Neutrophil (primary cell): ENCODE measurements around the gene HMCES.

ENCODE experiments used
- H3K27ac ChIP-seq: fragments of 200-600 bp; sonication (generic); 2 replicates; pipeline ENCODE4 v1.5.1; 2016; ENCODE audit warnings: mild to moderate bottlenecking, moderate library complexity
- H3K27me3 ChIP-seq: fragments of 200-600 bp; sonication (generic); 2 replicates; pipeline ENCODE4 v1.6.0; 2016; ENCODE audit warnings: mild to moderate bottlenecking
- H3K36me3 ChIP-seq: fragments of 200-600 bp; sonication (generic); 2 replicates; pipeline ENCODE4 v1.5.1; 2017
- H3K4me1 ChIP-seq, 2 experiments: fragments of 200-600 bp in 1 of 2; sonication (generic) in 1 of 2; 1 replicate in 1 of 2; 2 replicates in 1 of 2; pipeline versions ENCODE4 v1.5.1 to v1.6.1; 2013 to 2016; ENCODE audit warnings: low read depth in 1 of 2, low read length in 1 of 2, mild to moderate bottlenecking in 1 of 2, moderate library complexity in 1 of 2; ENCODE audit not compliant: control insufficient read depth in 1 of 2, insufficient read depth in 1 of 2
- H3K4me3 ChIP-seq, 2 experiments: fragments of 200-600 bp in 1 of 2; sonication (generic) in 1 of 2; 1 replicate in 1 of 2; 2 replicates in 1 of 2; pipeline ENCODE4 v1.5.1; 2013 to 2016; ENCODE audit warnings: low read depth in 1 of 2, low read length in 1 of 2, mild to moderate bottlenecking in 1 of 2, moderate library complexity in 1 of 2
- H3K9me3 ChIP-seq: fragments of 200-600 bp; sonication (generic); 2 replicates; pipeline ENCODE4 v1.5.1; 2016
- CTCF ChIP-seq: fragments of 200-600 bp; sonication (generic); IDR thresholded peaks from 2 replicates; pipeline ENCODE4 v1.5.1; 2016; ENCODE audit warnings: antibody characterized with exemption

Gene HMCES

GRCh38 chr3:129252748-129253147, 25.9 kb upstream of the HMCES start:
- H3K4me3 ChIP-seq = no peak overlapping the region
- H3K9me3 ChIP-seq = no peaks in the 10 kb centered on the region
- H3K27ac ChIP-seq = no peak overlapping the region
- H3K4me1 ChIP-seq = peaks cover 21 to 22% of the 10 kb centered on the region in 2 experiments
- H3K36me3 ChIP-seq = peaks cover 63% of the 10 kb centered on the region
- no peak for TF ChIP-seq CTCF
- no peaks in the 10 kb centered on the region for H3K27me3 ChIP-seq

- H3K4me1 ChIP-seq = peaks cover 10% of the 10 kb centered on the region in 2 experiments
- TF ChIP-seq CTCF = no peak
- no peak overlapping the region for H3K27ac ChIP-seq
- H3K27me3 ChIP-seq = no peaks in the 10 kb centered on the region
- H3K36me3 ChIP-seq = peaks cover 82% of the 10 kb centered on the region
- no peaks in the 10 kb centered on the region for H3K9me3 ChIP-seq
- no peak overlapping the region for H3K4me3 ChIP-seq
Observed at GRCh38 chr3:129254536-129255230, 24.0 kb upstream of the HMCES start.

- Histone ChIP-seq H3K4me3 (no peak overlapping the region), H3K36me3 (peaks cover 98% of the 10 kb centered on the region), H3K27me3 (no peaks in the 10 kb centered on the region), H3K9me3 (no peaks in the 10 kb centered on the region), H3K27ac (no peak overlapping the region), H3K4me1 (no peaks in the 10 kb centered on the region)
- TF ChIP-seq CTCF = no peak
Observed at GRCh38 chr3:129256270-129256669, 22.4 kb upstream of the HMCES start.

- peaks cover 98% of the 10 kb centered on the region for H3K36me3 ChIP-seq
Observed at GRCh38 chr3:129257609-129258008, 21.1 kb upstream of the HMCES start.

GRCh38 chr3:129259612-129260477, 18.8 kb upstream of the HMCES start:
- Histone ChIP-seq H3K4me3 (no peak overlapping the region), H3K27ac (no peak overlapping the region), H3K4me1 (no peaks in the 10 kb centered on the region), H3K36me3 (peaks cover 100% of the 10 kb centered on the region), H3K9me3 (no peaks in the 10 kb centered on the region), H3K27me3 (no peaks in the 10 kb centered on the region)
- no peak for TF ChIP-seq CTCF

More at GRCh38 chr3:129257609-129258008, 21.1 kb upstream of the HMCES start:
- Histone ChIP-seq H3K4me3 (no peak overlapping the region), H3K27me3 (no peaks in the 10 kb centered on the region), H3K27ac (no peak overlapping the region), H3K9me3 (no peaks in the 10 kb centered on the region), H3K4me1 (no peaks in the 10 kb centered on the region)
- TF ChIP-seq CTCF = no peak
